BLaER1 treated with 17β-estradiol and CSF1 and Interleukin-3, amounts not matched to agents 10 nM and 100 nM (cell line): ENCODE measurements around the gene ARHGAP8.
"Not testable (repeated sequence)": the region's sequence is repeated elsewhere in the genome, so short reads cannot be mapped to it uniquely, and the experiment has no call there.

ENCODE experiments used
- H3K27ac ChIP-seq, 11 experiments: shearing (Covaris generic); formaldehyde crosslinking; 2 replicates each; pipeline ENCODE4 v1.8.1; 2022
- H3K27me3 ChIP-seq, 11 experiments: shearing (Covaris generic); formaldehyde crosslinking; 2 replicates each; pipeline ENCODE4 v1.8.1; 2022
- H3K36me3 ChIP-seq, 11 experiments: shearing (Covaris generic); formaldehyde crosslinking; 2 replicates each; pipeline ENCODE4 v1.8.1; 2022
- H3K4me1 ChIP-seq, 10 experiments: shearing (Covaris generic); formaldehyde crosslinking; 2 replicates each; pipeline ENCODE4 v1.8.1; 2022
- H3K4me2 ChIP-seq, 11 experiments: shearing (Covaris generic); formaldehyde crosslinking; 2 replicates each; pipeline ENCODE4 v1.8.1; 2022
- H3K4me3 ChIP-seq, 10 experiments: shearing (Covaris generic); formaldehyde crosslinking; 2 replicates each; pipeline ENCODE4 v1.8.1; 2022
- H3K9ac ChIP-seq, 11 experiments: shearing (Covaris generic); formaldehyde crosslinking; 2 replicates each; pipeline ENCODE4 v1.8.1; 2022
- H3K9me3 ChIP-seq, 11 experiments: shearing (Covaris generic); formaldehyde crosslinking; replicated peaks in 1 of 11; 2 replicates each; pipeline ENCODE4 v1.8.1; 2022
- H4K20me1 ChIP-seq, 11 experiments: shearing (Covaris generic); formaldehyde crosslinking; 2 replicates each; pipeline ENCODE4 v1.8.1; 2022
- Cebpa-rat ChIP-seq, 11 experiments: shearing (Covaris generic); IDR thresholded peaks; 2 replicates each; pipeline ENCODE4 v1.8.1; 2022

ARHGAP8 gene

GRCh38 chr22:44847892-44848291, 95.5 kb downstream of the ARHGAP8 start:
- Histone ChIP-seq H3K4me2 (no peak overlapping the region), H3K4me1 (no peaks in the 10 kb centered on the region; a peak in 1 of 20 replicates), H3K9me3 (peaks cover 16 to 23% (median 19%) of the 10 kb centered on the region in 11 experiments), H3K9ac (no peak overlapping the region), H3K27me3 (no peaks in the 10 kb centered on the region), H3K27ac (no peak overlapping the region), H3K36me3 (peaks cover 0 to 10% (median 0%) of the 10 kb centered on the region in 11 experiments; a peak in 2 of 22 replicates), H4K20me1 (no peaks in the 10 kb centered on the region), H3K4me3 (no peak overlapping the region)
- no peak for TF ChIP-seq Cebpa-rat (IDR thresholded peaks at IDR 0.05)

- Histone ChIP-seq H3K9ac (no peak overlapping the region), H3K4me1 (no peaks in the 10 kb centered on the region), H3K4me3 (no peak overlapping the region), H3K4me2 (no peak overlapping the region), H4K20me1 (no peaks in the 10 kb centered on the region), H3K27me3 (no peaks in the 10 kb centered on the region), H3K36me3 (peaks cover 0 to 10% (median 0%) of the 10 kb centered on the region in 11 experiments; a peak in 2 of 22 replicates), H3K27ac (no peak overlapping the region), H3K9me3 (peaks cover 16 to 23% (median 19%) of the 10 kb centered on the region in 11 experiments)
- TF ChIP-seq Cebpa-rat (IDR thresholded peaks at IDR 0.05), result no peak
Measured at GRCh38 chr22:44848296-44848741, 95.9 kb downstream of the ARHGAP8 start.

- Histone ChIP-seq H3K36me3 (peaks cover 0 to 10% (median 0%) of the 10 kb centered on the region in 11 experiments; a peak in 2 of 22 replicates), H3K27me3 (no peaks in the 10 kb centered on the region), H3K4me2 (no peak overlapping the region), H3K9me3 (peaks cover 14 to 20% (median 16%) of the 10 kb centered on the region in 11 experiments), H3K4me3 (no peak overlapping the region), H4K20me1 (no peaks in the 10 kb centered on the region), H3K27ac (no peak overlapping the region), H3K4me1 (no peaks in the 10 kb centered on the region), H3K9ac (no peak overlapping the region)
- no peak for TF ChIP-seq Cebpa-rat (IDR thresholded peaks at IDR 0.05)
Measured at GRCh38 chr22:44848791-44849420, 96.5 kb downstream of the ARHGAP8 start.

GRCh38 chr22:44850946-44851345, 98.6 kb downstream of the ARHGAP8 start:
- no peaks in the 10 kb centered on the region for H3K9me3 ChIP-seq
- H3K9ac ChIP-seq, result no peak overlapping the region
- H3K4me1 ChIP-seq, result no peaks in the 10 kb centered on the region
- TF ChIP-seq Cebpa-rat (IDR thresholded peaks at IDR 0.05), result no peak
- H3K27me3 ChIP-seq, result no peaks in the 10 kb centered on the region
- H3K4me2 ChIP-seq, result no peak overlapping the region
- H4K20me1 ChIP-seq, result no peaks in the 10 kb centered on the region
- H3K4me3 ChIP-seq, result no peak overlapping the region
- H3K36me3 ChIP-seq, result no peaks in the 10 kb centered on the region
- H3K27ac ChIP-seq, result no peak overlapping the region

GRCh38 chr22:44854641-44855040, 102.3 kb downstream of the ARHGAP8 start:
- H3K9ac ChIP-seq, H3K27me3 ChIP-seq, H3K27ac ChIP-seq, H4K20me1 ChIP-seq, H3K4me2 ChIP-seq, H3K4me1 ChIP-seq, H3K36me3 ChIP-seq, H3K9me3 ChIP-seq, H3K4me3 ChIP-seq: not testable (repeated sequence)

- Histone ChIP-seq H4K20me1 (no peaks in the 10 kb centered on the region), H3K9me3 (no peaks in the 10 kb centered on the region), H3K9ac (no peak overlapping the region), H3K27me3 (no peaks in the 10 kb centered on the region), H3K4me2 (no peak overlapping the region), H3K4me3 (no peak overlapping the region), H3K4me1 (no peaks in the 10 kb centered on the region), H3K27ac (no peak overlapping the region), H3K36me3 (no peaks in the 10 kb centered on the region)
- TF ChIP-seq Cebpa-rat (IDR thresholded peaks at IDR 0.05), result no peak
Measured at GRCh38 chr22:44855855-44856254, 103.5 kb downstream of the ARHGAP8 start.

GRCh38 chr22:44858819-44859218, 106.4 kb downstream of the ARHGAP8 start:
- not testable (repeated sequence) for H4K20me1 ChIP-seq, H3K4me3 ChIP-seq, H3K4me2 ChIP-seq, H3K36me3 ChIP-seq, H3K27me3 ChIP-seq, H3K4me1 ChIP-seq, H3K9me3 ChIP-seq, H3K27ac ChIP-seq, H3K9ac ChIP-seq

- H3K9me3 ChIP-seq, result no peaks in the 10 kb centered on the region; a peak in 1 of 22 replicates
- no peak overlapping the region for H3K4me3 ChIP-seq
- H3K4me2 ChIP-seq, result no peak overlapping the region
- H3K36me3 ChIP-seq, result no peaks in the 10 kb centered on the region
- H3K9ac ChIP-seq, result no peak overlapping the region
- H3K4me1 ChIP-seq, result no peaks in the 10 kb centered on the region
- no peaks in the 10 kb centered on the region for H3K27me3 ChIP-seq
- TF ChIP-seq Cebpa-rat (IDR thresholded peaks at IDR 0.05), result no peak
- no peaks in the 10 kb centered on the region for H4K20me1 ChIP-seq
- no peak overlapping the region for H3K27ac ChIP-seq
Measured at GRCh38 chr22:44859641-44860040, 107.3 kb downstream of the ARHGAP8 start.

- no peaks in the 10 kb centered on the region for H3K36me3 ChIP-seq
- H3K9ac ChIP-seq, result no peak overlapping the region
- no peak for TF ChIP-seq Cebpa-rat (IDR thresholded peaks at IDR 0.05)
- H3K4me2 ChIP-seq, result no peak overlapping the region
- no peaks in the 10 kb centered on the region for H3K4me1 ChIP-seq
- no peak overlapping the region for H3K27ac ChIP-seq
- no peaks in the 10 kb centered on the region for H3K27me3 ChIP-seq
- no peaks in the 10 kb centered on the region for H4K20me1 ChIP-seq
- H3K9me3 ChIP-seq, result no peaks in the 10 kb centered on the region; a peak in 1 of 22 replicates
- H3K4me3 ChIP-seq, result no peak overlapping the region
Measured at GRCh38 chr22:44860311-44860710, 107.9 kb downstream of the ARHGAP8 start.

GRCh38 chr22:44861245-44861644, 108.9 kb downstream of the ARHGAP8 start:
- Histone ChIP-seq H3K9me3 (no peaks in the 10 kb centered on the region; a peak in 1 of 22 replicates), H3K27ac (no peak overlapping the region)

More at GRCh38 chr22:44861245-44861644, 108.9 kb downstream of the ARHGAP8 start:
- H3K4me1 ChIP-seq, result no peaks in the 10 kb centered on the region
- H3K4me2 ChIP-seq, result no peak overlapping the region
- no peaks in the 10 kb centered on the region for H3K36me3 ChIP-seq
- H3K4me3 ChIP-seq, result no peak overlapping the region
- H3K27me3 ChIP-seq, result no peaks in the 10 kb centered on the region
- TF ChIP-seq Cebpa-rat (IDR thresholded peaks at IDR 0.05), result no peak
- H4K20me1 ChIP-seq, result no peaks in the 10 kb centered on the region
- H3K9ac ChIP-seq, result no peak overlapping the region
